Skeletal muscle satellite cell (primary cell): ENCODE results near the gene NOSIP.

Experiments used
- H3K27me3 ChIP-seq: 2 replicates; pipeline ENCODE4 v1.7.0; 2013; ENCODE audit warnings: low read length; ENCODE audit not compliant: control insufficient read depth, insufficient read depth
- H3K36me3 ChIP-seq: 2 replicates; pipeline ENCODE4 v1.7.0; 2013; ENCODE audit warnings: mild to moderate bottlenecking, control low read depth, low read length; ENCODE audit not compliant: insufficient read depth
- H3K4me1 ChIP-seq: 2 replicates; pipeline ENCODE4 v1.7.0; 2013; ENCODE audit warnings: low read length; ENCODE audit not compliant: control insufficient read depth, insufficient read depth
- H3K4me2 ChIP-seq: 2 replicates; pipeline ENCODE4 v1.7.0; 2013; ENCODE audit warnings: mild to moderate bottlenecking, low read length
- H3K4me3 ChIP-seq: 2 replicates; pipeline ENCODE4 v1.7.0; 2013; ENCODE audit warnings: low read length
- H3K9ac ChIP-seq: 2 replicates; pipeline ENCODE4 v1.7.0; 2013; ENCODE audit warnings: mild to moderate bottlenecking, low read depth, low read length, moderate library complexity
- H3K9me3 ChIP-seq: replicated peaks from 2 replicates; pipeline ENCODE4 v1.7.0; 2013; ENCODE audit warnings: mild to moderate bottlenecking, control low read depth, low read length

The NOSIP gene

GRCh38 chr19:49585023-49585422 is 4.7 kb upstream of the NOSIP start:
- no peaks in the 10 kb centered on the region for H3K27me3 ChIP-seq
- no peak overlapping the region for H3K9ac ChIP-seq
- peaks cover 5% of the 10 kb centered on the region for H3K4me1 ChIP-seq
- H3K36me3 ChIP-seq = no peaks in the 10 kb centered on the region
- H3K4me3 ChIP-seq = no peak overlapping the region
- no peak overlapping the region for H3K4me2 ChIP-seq
- H3K9me3 ChIP-seq = no peaks in the 10 kb centered on the region

- H3K4me3 ChIP-seq = no peak overlapping the region
Observed at GRCh38 chr19:49583239-49583638, 2.9 kb upstream of the NOSIP start.

GRCh38 chr19:49581007-49581508 is 702 bp upstream of the NOSIP start, which contains the start of gene PRRG2:
TSS of gene PRRG2 (plus strand) at chr19:49581316. CDS start at chr19:49583220, 1,904 bp downstream.
- Histone ChIP-seq H3K27me3 (no peaks in the 10 kb centered on the region), H3K36me3 (peaks cover under 1% of the 10 kb centered on the region), H3K9me3 (no peaks in the 10 kb centered on the region), H3K9ac (peak within 1 kb of the TSS; percentile 85), H3K4me3 (peak within 1 kb of the TSS; percentile 85), H3K4me1 (peaks cover 16% of the 10 kb centered on the region), H3K4me2 (peak within 1 kb of the TSS; percentile 87)

More at GRCh38 chr19:49583239-49583638, 2.9 kb upstream of the NOSIP start:
- no peaks in the 10 kb centered on the region for H3K27me3 ChIP-seq
- H3K4me2 ChIP-seq = no peak overlapping the region
- H3K9me3 ChIP-seq = no peaks in the 10 kb centered on the region
- H3K36me3 ChIP-seq = no peaks in the 10 kb centered on the region
- peaks cover 16% of the 10 kb centered on the region for H3K4me1 ChIP-seq
- no peak overlapping the region for H3K9ac ChIP-seq

GRCh38 chr19:49579947-49580263 is 451 bp downstream of the NOSIP start:
- H3K4me2 ChIP-seq = peak overlapping the region; percentile 87
- peak overlapping the region; percentile 85 for H3K4me3 ChIP-seq
- H3K36me3 ChIP-seq = peaks cover 8% of the 10 kb centered on the region
- peak overlapping the region; percentile 85 for H3K9ac ChIP-seq
- peaks cover 16% of the 10 kb centered on the region for H3K4me1 ChIP-seq
- H3K9me3 ChIP-seq = no peaks in the 10 kb centered on the region
- H3K27me3 ChIP-seq = no peaks in the 10 kb centered on the region

- no peaks in the 10 kb centered on the region for H3K27me3 ChIP-seq
- peak overlapping the region; percentile 87 for H3K4me2 ChIP-seq
- H3K36me3 ChIP-seq = peaks cover 9% of the 10 kb centered on the region
- H3K9me3 ChIP-seq = no peaks in the 10 kb centered on the region
- peak overlapping the region; percentile 85 for H3K9ac ChIP-seq
- peaks cover 19% of the 10 kb centered on the region for H3K4me1 ChIP-seq
- peak overlapping the region; percentile 85 for H3K4me3 ChIP-seq
Observed at GRCh38 chr19:49579193-49579592, 1.2 kb downstream of the NOSIP start.

DNA sequence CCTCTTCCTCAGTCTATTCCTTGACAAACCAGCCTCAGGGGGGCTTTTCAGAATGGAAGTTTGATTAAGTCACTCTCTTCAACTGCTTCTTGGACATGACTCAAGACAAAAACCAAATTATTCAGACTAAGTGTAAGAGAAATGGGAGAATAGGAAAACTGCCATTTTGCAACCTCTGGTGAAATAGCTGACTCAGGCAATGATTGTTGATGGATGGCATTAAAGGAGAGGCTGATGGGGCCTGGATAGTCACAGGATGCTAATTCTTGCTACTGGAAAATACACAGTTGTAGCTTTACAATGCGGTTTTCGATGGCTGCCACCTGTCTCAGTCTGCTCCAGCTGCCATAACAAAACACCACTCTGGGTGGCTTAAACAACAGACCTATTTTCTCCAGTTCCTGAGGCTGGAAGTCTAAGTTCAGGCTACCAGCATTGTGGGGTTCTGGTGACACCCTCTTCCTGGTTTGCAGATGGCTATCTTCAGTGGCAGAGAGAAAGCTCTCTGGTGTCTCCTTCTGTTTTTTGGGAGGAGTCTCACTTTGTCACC is 6.1 kb downstream of the NOSIP start:
- Histone ChIP-seq H3K9ac (no peak overlapping the region), H3K4me2 (no peak overlapping the region), H3K9me3 (no peaks in the 10 kb centered on the region), H3K4me3 (no peak overlapping the region), H3K27me3 (no peaks in the 10 kb centered on the region), H3K36me3 (peaks cover 15% of the 10 kb centered on the region), H3K4me1 (peaks cover 30% of the 10 kb centered on the region)

DNA sequence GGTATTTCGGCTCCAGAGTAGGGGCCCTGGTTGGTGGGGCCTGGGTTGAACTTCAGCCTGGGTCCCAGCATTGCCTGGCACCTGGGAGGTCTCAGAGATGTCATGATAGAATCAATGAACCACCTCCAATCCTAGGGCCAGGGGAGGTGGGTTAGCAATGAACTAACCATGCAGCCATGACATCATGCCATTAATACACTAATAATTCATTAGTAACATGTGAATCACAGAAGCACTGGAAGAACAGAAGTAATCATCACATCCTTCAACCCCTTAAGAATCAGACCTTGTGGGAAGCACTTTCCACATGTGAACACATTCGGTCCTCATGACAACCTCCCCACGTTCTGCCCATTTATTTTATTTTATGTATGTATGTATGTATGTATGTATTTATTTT is 6.9 kb downstream of the NOSIP start:
- no peaks in the 10 kb centered on the region for H3K27me3 ChIP-seq
- H3K4me1 ChIP-seq = peaks cover 25% of the 10 kb centered on the region
- no peak overlapping the region for H3K4me3 ChIP-seq
- H3K4me2 ChIP-seq = no peak overlapping the region
- no peaks in the 10 kb centered on the region for H3K9me3 ChIP-seq
- no peak overlapping the region for H3K9ac ChIP-seq
- H3K36me3 ChIP-seq = peaks cover 15% of the 10 kb centered on the region

- Histone ChIP-seq H3K4me2 (no peak overlapping the region), H3K9ac (no peak overlapping the region), H3K9me3 (no peaks in the 10 kb centered on the region), H3K4me3 (no peak overlapping the region), H3K4me1 (peaks cover 28% of the 10 kb centered on the region), H3K27me3 (no peaks in the 10 kb centered on the region), H3K36me3 (peaks cover 15% of the 10 kb centered on the region)
Observed at GRCh38 chr19:49573009-49573408, 7.3 kb downstream of the NOSIP start.

GRCh38 chr19:49570997-49571676 is 9.2 kb downstream of the NOSIP start:
- Histone ChIP-seq H3K4me2 (peak overlapping the region; percentile 34), H3K4me1 (peaks cover 31% of the 10 kb centered on the region), H3K4me3 (no peak overlapping the region), H3K27me3 (no peaks in the 10 kb centered on the region), H3K36me3 (peaks cover 15% of the 10 kb centered on the region), H3K9ac (no peak overlapping the region), H3K9me3 (no peaks in the 10 kb centered on the region)

DNA sequence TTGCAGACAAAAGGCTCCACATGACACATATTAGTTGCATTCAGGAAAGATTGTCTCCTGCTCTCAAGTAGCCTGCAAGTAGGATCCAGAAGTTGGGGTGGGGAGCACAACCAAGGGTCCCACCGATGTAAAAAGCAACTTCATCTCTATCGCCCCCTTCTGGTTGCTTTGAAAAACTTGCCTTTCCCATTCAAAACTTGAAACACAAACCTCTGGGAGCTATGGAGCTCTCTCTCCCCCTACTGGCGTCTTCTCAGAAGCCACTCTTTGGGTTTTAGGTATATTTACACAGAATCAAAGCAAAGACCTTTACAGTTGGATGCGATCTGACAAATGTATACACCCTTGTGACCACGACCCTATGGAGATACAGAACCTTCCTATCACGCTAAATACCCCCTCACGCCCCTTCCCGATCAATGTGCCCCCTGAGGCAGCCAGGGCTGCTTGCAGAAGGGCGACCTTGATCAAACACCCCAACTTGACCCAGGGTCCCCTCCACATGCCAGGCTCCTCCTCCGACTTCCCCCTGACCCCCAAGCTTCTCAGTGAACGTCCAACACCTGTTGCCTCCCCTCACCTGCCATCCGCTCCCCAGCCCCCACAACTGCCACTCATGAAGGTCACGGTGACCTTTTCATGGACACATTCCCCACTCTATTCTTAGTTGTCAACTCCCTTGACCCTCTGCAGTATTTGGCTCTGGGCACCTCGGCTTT is 10.1 kb downstream of the NOSIP start:
- Histone ChIP-seq H3K9me3 (no peaks in the 10 kb centered on the region), H3K36me3 (peaks cover 8% of the 10 kb centered on the region), H3K9ac (no peak overlapping the region), H3K27me3 (no peaks in the 10 kb centered on the region), H3K4me1 (peaks cover 31% of the 10 kb centered on the region), H3K4me3 (no peak overlapping the region), H3K4me2 (peak overlapping the region; percentile 3)

DNA sequence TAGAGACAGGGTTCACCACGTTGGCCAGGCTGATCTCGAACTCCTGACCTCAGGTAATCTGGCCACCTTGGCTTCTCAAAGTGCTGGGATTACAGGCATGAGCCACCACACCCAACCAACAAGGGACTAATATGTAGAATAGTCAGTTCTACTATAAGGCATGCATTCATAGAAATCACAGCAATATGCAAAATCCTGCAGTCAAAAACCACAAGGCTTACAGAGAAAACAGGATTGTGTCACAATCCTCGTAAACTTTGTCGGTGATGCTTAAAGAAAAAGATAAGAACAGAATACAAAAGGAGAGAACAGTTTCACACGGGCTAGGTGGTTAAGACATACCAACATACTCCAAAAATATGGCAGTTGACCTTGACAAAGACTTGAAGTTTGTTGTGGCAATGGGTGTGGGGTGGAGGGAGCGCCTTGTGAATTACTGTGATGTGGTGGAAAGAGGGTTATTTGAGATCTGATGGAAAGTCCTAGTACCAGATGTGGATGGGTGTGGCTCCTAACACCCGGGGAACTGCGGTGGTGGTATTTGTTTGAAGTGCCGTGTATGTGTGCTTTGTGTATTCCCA is 12.4 kb downstream of the NOSIP start:
- no peak overlapping the region for H3K9ac ChIP-seq
- H3K4me3 ChIP-seq = no peak overlapping the region
- peaks cover 19% of the 10 kb centered on the region for H3K4me1 ChIP-seq
- H3K27me3 ChIP-seq = no peaks in the 10 kb centered on the region
- H3K36me3 ChIP-seq = peaks cover under 1% of the 10 kb centered on the region
- no peak overlapping the region for H3K4me2 ChIP-seq
- H3K9me3 ChIP-seq = no peaks in the 10 kb centered on the region
